ENCODE results near the gene NARS2. TPM values are rescaled to one million over a fixed set of nuclear protein-coding genes. Genes with fewer than 3 reads are reported as not detected.

The NARS2 gene
- total RNA-seq, 4 donors from 2014 or later = 6.4 to 15.1 (median 10.4) TPM

DNA sequence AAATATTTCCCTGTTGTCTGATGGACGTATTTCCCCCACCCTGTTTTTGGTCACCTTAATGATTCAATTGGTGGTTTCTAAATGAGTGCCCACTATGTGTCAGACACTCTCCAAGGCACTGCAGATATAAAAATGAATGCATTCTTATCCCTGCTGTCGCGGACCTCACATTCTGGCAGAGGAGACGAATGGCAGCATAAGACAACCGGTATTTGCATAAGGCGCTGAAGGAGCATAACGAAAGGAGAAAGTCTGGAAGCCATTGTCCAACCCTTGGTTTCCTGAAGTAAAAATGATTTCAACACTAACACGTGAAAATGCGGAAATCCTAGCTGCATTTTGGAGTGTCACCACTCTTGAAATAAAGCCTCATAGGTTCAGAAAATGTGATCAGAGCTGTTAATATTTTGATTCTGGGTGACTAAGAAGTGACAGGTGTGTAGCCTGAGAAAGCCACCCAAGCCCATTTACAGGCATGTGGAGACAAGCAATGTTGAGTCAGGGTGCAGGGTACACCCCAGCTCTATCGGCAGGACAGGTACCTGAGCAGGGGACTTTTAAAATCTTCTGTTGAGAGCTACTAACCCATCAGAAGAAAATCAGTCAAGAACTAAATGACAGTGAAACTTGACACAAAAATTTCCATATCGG, 146.9 kb downstream of the NARS2 start:
- Histone ChIP-seq H3K4me3 (no peak overlapping the region), H3K9me3 (no peaks in the 10 kb centered on the region), H3K4me1 (peaks cover 0 to 24% (median 10%) of the 10 kb centered on the region in 4 donors), H3K36me3 (no peaks in the 10 kb centered on the region), H3K27me3 (no peaks in the 10 kb centered on the region), H3K27ac (peak overlapping the region in 1 of 4 donors; percentile 33)
- intact Hi-C loops (cut with DNase I; ENCODE audit: low total_unique reads) (no loop called here), in situ Hi-C loops (cut with MboI; ENCODE audit: low pct_ligation_motif_present in 1 of 4, low pct_unique_long_range_greater_than_20kb in 1 of 4, low sequenced_read_pairs in 3 of 4) (loop anchor here in 2 of 4 donors (10.0 kb wide), 1 partner anchor 137 kb away; no protein-coding TSS in a partner anchor)
- TF ChIP-seq, protein P1, sequence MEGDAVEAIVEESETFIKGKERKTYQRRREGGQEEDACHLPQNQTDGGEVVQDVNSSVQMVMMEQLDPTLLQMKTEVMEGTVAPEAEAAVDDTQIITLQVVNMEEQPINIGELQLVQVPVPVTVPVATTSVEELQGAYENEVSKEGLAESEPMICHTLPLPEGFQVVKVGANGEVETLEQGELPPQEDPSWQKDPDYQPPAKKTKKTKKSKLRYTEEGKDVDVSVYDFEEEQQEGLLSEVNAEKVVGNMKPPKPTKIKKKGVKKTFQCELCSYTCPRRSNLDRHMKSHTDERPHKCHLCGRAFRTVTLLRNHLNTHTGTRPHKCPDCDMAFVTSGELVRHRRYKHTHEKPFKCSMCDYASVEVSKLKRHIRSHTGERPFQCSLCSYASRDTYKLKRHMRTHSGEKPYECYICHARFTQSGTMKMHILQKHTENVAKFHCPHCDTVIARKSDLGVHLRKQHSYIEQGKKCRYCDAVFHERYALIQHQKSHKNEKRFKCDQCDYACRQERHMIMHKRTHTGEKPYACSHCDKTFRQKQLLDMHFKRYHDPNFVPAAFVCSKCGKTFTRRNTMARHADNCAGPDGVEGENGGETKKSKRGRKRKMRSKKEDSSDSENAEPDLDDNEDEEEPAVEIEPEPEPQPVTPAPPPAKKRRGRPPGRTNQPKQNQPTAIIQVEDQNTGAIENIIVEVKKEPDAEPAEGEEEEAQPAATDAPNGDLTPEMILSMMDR (IDR thresholded peaks at IDR 0.05) = no peak
- no peak for TF ChIP-seq POLR2AphosphoS5 (IDR thresholded peaks at IDR 0.05)
- TF ChIP-seq EP300 (IDR thresholded peaks at IDR 0.05; ENCODE audit: low read depth) = no peak
- TF ChIP-seq POLR2A (IDR thresholded peaks at IDR 0.05) = no peak
- DNase-seq = no peak
- WGBS, 2 donors (ENCODE audit: low coverage in 1 of 2) = 69 to 80% methylated on average over 4 to 11 of the region's 11 CpGs

DNA sequence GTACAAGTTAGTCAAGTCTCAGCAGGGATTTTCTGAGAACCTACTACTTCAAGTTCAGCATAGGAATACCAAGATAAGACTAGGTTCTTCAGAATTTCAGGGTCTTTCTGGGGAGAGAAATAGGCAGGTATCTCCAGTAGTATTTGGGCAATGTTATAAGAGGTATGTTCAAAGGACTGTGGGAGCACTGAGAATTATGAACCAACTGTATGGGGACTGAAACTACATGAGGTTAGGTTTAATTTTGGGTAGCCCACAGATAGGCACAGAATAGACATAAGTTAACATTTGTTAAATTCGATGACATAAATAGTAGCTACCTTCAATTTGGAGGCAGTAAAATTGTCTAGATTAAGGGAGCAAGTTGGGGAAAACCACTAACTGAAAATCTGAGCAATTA, 147.8 kb downstream of the NARS2 start:
- WGBS, 2 donors (ENCODE audit: low coverage in 1 of 2) = 61 to 86% methylated on average over 1 of the region's 1 CpG
- H3K36me3 ChIP-seq = no peaks in the 10 kb centered on the region
- H3K27ac ChIP-seq = no peak overlapping the region
- H3K4me1 ChIP-seq = peaks cover 0 to 24% (median 10%) of the 10 kb centered on the region in 4 donors
- in situ Hi-C loops (cut with MboI; ENCODE audit: low pct_ligation_motif_present in 1 of 4, low pct_unique_long_range_greater_than_20kb in 1 of 4, low sequenced_read_pairs in 3 of 4) (loop anchor here in 2 of 4 donors (10.0 kb wide), 1 partner anchor 138 kb away; no protein-coding TSS in a partner anchor), intact Hi-C loops (cut with DNase I; ENCODE audit: low total_unique reads) (no loop called here)
- no peak overlapping the region for H3K4me3 ChIP-seq
- TF ChIP-seq EP300 (IDR thresholded peaks at IDR 0.05; ENCODE audit: low read depth) (no peak), POLR2AphosphoS5 (IDR thresholded peaks at IDR 0.05) (no peak), POLR2A (IDR thresholded peaks at IDR 0.05) (no peak)
- TF ChIP-seq, protein P1 (IDR thresholded peaks at IDR 0.05) = no peak
- no peaks in the 10 kb centered on the region for H3K9me3 ChIP-seq
- no peak for DNase-seq
- H3K27me3 ChIP-seq = no peaks in the 10 kb centered on the region

DNA sequence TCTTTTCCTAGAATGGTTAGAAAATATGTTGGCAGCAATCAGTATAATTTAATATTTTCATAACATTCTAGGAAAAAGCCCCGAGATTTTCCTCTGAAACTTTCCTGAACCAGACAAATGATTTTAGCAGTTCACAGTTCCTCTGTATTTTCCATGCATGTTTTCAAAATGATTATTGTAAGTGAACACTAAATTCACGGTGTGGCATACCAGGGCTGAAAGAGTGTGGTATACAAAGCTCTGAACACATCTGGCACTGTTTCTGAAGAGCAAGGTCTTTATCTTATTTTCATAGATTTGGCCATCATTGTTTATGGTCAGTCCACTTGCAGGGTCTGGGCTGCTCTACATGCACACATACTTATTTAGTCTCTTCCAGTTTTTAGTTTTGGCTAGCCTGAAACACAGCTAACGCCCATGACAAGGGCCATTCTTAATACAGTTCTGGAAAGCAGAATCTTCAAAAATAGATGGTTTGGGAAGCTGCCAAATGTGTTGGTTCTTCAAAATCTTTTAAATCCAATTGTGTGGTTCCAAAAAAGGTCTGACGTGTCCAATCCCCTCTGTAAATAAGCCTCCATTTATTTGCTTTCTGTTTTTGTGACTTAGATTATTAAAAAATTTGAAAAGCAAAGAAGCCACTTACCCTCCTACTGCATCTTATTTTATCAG, 149.1 kb downstream of the NARS2 start:
- Histone ChIP-seq H3K4me1 (peaks cover 0 to 24% (median 14%) of the 10 kb centered on the region in 4 donors), H3K27ac (peak overlapping the region; percentile 39 to 47 (median 42)), H3K27me3 (no peaks in the 10 kb centered on the region), H3K36me3 (no peaks in the 10 kb centered on the region), H3K4me3 (no peak overlapping the region), H3K9me3 (no peaks in the 10 kb centered on the region)
- no peak for TF ChIP-seq EP300 (IDR thresholded peaks at IDR 0.05; ENCODE audit: low read depth)
- no peak for TF ChIP-seq POLR2A (IDR thresholded peaks at IDR 0.05)
- TF ChIP-seq, protein P1 (IDR thresholded peaks at IDR 0.05) = no peak
- TF ChIP-seq POLR2AphosphoS5 (IDR thresholded peaks at IDR 0.05) = no peak
- in situ Hi-C loops (cut with MboI; ENCODE audit: low pct_ligation_motif_present in 1 of 4, low pct_unique_long_range_greater_than_20kb in 1 of 4, low sequenced_read_pairs in 3 of 4) (loop anchor here in 2 of 4 donors (10.0 kb wide), 1 partner anchor 139 kb away; no protein-coding TSS in a partner anchor), intact Hi-C loops (cut with DNase I; ENCODE audit: low total_unique reads) (no loop called here)
- 57 to 59% methylated on average over 4 of the region's 4 CpGs for WGBS, 2 donors (ENCODE audit: low coverage in 1 of 2)
- no peak for DNase-seq

Data from transverse colon (tissue), 4 donors.